Endometrial microvascular endothelial cells (primary cell): Measurements from ENCODE around the gene SLC25A28. TPM values are rescaled to one million over a fixed set of nuclear protein-coding genes. Genes with fewer than 3 reads are reported as not detected.
"Not testable (repeated sequence)": the region's sequence is repeated elsewhere in the genome, so short reads cannot be mapped to it uniquely, and the experiment has no call there.

Experiments used
- in situ Hi-C: cut with HindIII; loops from 2 replicates; pipeline ENCODE4 v1.10.0; 2017; ENCODE audit warnings: low sequenced_read_pairs, low pct_unique_long_range_greater_than_20kb; ENCODE audit errors: inconsistent ontology term
- total RNA-seq: library from RNA; depleted of rRNA; stranded (reverse); fragments of >200 nt; gene quantifications from one replicate; pipeline ENCODE4 v1.2.3, GENCODE V29; 2015; ENCODE audit errors: inconsistent ontology term

The SLC25A28 gene
- total RNA-seq, 1 donor from 2014 or later: 14.7 TPM

GRCh38 chr10:99630433-99630832 is 10.2 kb upstream of the SLC25A28 start:
- in situ Hi-C loops: no loop called here

GRCh38 chr10:99629625-99629978 is 9.4 kb upstream of the SLC25A28 start:
- in situ Hi-C loops: no loop called here

- in situ Hi-C loops: no loop called here
These were observed 8.8 kb upstream of the SLC25A28 start for GRCh38 chr10:99628923-99629624.

GRCh38 chr10:99625124-99625523 is 4.9 kb upstream of the SLC25A28 start:
- in situ Hi-C loops: not testable (repeated sequence)

- in situ Hi-C loops: loop anchor here (25.0 kb wide), 1 partner anchor 187 kb away; the partner anchor contains the start of gene GOT1
These were observed 3.7 kb upstream of the SLC25A28 start for GRCh38 chr10:99623919-99624318.

GRCh38 chr10:99621454-99622251 is 1.4 kb upstream of the SLC25A28 start:
- in situ Hi-C loops: loop anchor here (25.0 kb wide), 1 partner anchor 184 kb away; the partner anchor contains the start of gene GOT1

GRCh38 chr10:99620711-99621453 is 643 bp upstream of the SLC25A28 start:
- in situ Hi-C loops: loop anchor here (25.0 kb wide), 1 partner anchor 184 kb away; the partner anchor contains the start of gene GOT1

- in situ Hi-C loops: loop anchor here (25.0 kb wide), 1 partner anchor 182 kb away; the partner anchor contains the start of gene GOT1
These were observed 994 bp downstream of the SLC25A28 start for GRCh38 chr10:99619090-99619800.

- in situ Hi-C loops: loop anchor here (25.0 kb wide), 1 partner anchor 180 kb away; the partner anchor contains the start of gene GOT1
These were observed 2.5 kb downstream of the SLC25A28 start for GRCh38 chr10:99617696-99618095.

- in situ Hi-C loops: loop anchor here (25.0 kb wide), 1 partner anchor 178 kb away; the partner anchor contains the start of gene GOT1
These were observed 4.8 kb downstream of the SLC25A28 start for GRCh38 chr10:99615426-99615825.

- in situ Hi-C loops: loop anchor here (25.0 kb wide), 1 partner anchor 175 kb away; the partner anchor contains the start of gene GOT1
These were observed 7.9 kb downstream of the SLC25A28 start for GRCh38 chr10:99612167-99612831.

- in situ Hi-C loops: loop anchor here (25.0 kb wide), 1 partner anchor 174 kb away; the partner anchor contains the start of gene GOT1
These were observed 8.9 kb downstream of the SLC25A28 start for GRCh38 chr10:99611326-99611725.

GRCh38 chr10:99610221-99610620 is 10.0 kb downstream of the SLC25A28 start:
- in situ Hi-C loops: loop anchor here (25.0 kb wide), 1 partner anchor 173 kb away; the partner anchor contains the start of gene GOT1

- in situ Hi-C loops: loop anchor here (25.0 kb wide), 1 partner anchor 172 kb away; the partner anchor contains the start of gene GOT1
These were observed 11.1 kb downstream of the SLC25A28 start for GRCh38 chr10:99609186-99609585.

- in situ Hi-C loops: loop anchor here (25.0 kb wide), 1 partner anchor 168 kb away; the partner anchor contains the start of gene GOT1
These were observed 14.9 kb downstream of the SLC25A28 start for GRCh38 chr10:99605351-99605750.

GRCh38 chr10:99604862-99605261 is 15.4 kb downstream of the SLC25A28 start:
- in situ Hi-C loops: loop anchor here (25.0 kb wide), 1 partner anchor 168 kb away; the partner anchor contains the start of gene GOT1

- in situ Hi-C loops: no loop called here
These were observed 21.3 kb downstream of the SLC25A28 start for GRCh38 chr10:99598781-99599509.
